ENCODE results near the gene PRRC2A. TPM values are rescaled to one million over a fixed set of nuclear protein-coding genes. Genes with fewer than 3 reads are reported as not detected.
"Not testable (repeated sequence)": the region's sequence is repeated elsewhere in the genome, so short reads cannot be mapped to it uniquely, and the experiment has no call there.

PRRC2A gene
- total and polyA plus RNA-seq, 12 donors: 83.9 to 179 (median 98.9) TPM

DNA sequence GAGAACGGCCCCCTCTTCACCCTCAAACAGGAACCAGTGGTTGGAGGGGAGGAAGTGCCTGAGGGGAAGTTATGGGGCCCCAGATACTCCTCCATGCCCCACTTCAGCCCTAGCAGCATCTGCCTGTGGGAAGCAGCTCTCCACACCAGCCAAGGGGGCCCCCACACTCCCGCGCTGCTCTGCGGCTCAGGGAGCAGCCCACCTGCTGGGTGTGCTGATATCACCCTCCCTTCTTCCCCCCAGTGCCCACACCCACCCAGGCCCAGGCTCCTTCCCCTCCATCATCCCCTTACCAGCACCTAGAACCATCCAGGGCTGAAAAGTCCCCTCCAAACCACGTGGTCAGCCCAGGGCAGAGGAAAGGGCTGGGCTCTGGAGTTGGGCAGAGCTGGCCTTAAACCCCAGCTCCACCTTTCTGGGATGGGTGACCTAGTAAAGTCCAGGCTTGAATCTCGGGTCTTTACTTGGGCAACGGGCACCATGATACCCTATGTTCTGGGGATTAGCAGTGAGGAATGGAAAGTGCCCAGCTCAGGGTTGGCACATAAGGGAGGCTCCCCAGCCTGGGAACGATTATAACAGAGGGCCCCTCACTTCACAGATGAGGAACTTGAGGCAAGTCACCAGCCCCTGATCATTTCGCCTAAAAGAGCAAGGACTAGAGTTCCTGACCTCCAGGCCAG, 33.8 kb upstream of the PRRC2A start:
- peak; percentile 47 to 74 (median 56) for ATAC-seq
- no peak for DNase-seq

DNA sequence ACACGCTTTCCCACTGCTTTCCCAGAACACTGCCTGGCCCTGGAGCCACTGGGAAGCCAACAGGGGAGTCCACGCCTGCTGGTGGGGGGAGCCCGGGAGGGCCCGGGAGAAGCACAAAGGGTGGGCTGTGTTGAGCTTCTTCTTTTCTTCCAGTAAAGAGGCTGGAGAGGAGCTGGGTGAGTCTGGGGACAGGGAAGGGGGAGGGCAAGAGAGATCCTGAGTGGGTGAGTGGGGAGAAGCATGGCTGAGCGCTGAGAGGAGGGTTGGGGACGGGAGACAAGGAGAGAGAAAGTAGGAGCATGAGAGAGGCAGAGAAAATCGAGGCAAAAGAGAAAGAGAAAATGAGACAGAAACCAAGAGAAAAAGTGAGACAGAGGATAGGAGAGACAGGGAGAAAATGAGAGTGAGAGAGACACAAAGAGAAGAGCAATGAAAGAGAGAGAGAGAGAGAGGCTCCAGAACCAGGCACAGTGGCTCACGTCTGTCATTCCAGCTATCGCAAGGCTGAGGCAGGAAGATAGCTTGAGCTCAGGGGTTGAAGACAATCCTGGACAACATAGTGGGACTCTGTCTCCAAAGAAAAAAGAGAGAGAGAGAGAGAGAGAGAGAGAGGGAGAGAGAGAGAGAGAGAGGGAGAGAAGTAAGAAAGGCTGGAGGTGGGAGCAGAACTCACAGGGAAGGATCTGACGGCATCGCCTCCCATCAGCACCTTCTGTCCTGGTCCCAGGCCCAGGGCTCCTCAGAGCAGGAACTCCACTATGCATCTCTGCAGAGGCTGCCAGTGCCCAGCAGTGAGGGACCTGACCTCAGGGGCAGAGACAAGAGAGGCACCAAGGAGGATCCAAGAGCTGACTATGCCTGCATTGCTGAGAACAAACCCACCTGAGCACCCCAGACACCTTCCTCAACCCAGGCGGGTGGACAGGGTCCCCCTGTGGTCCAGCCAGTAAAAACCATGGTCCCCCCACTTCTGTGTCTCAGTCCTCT, 32.4 kb upstream of the PRRC2A start:
- ATAC-seq: no peak
- peaks cover 0 to 57% (median 3%) of the 10 kb centered on the region in 9 donors for H3K4me1 ChIP-seq
- no peak for DNase-seq
- peaks cover 0 to 8% (median 0%) of the 10 kb centered on the region in 9 donors for H3K36me3 ChIP-seq
- WGBS, 2 donors: 70 to 73% methylated on average over 12 of the region's 12 CpGs
- peak overlapping the region in 4 of 10 donors; percentile 0 to 51 (median 6) for H3K4me3 ChIP-seq
- intact Hi-C loops (cut with DNase I): no loop called here
- peaks cover 0 to 9% (median 0%) of the 10 kb centered on the region in 7 donors for H3K27me3 ChIP-seq
- TF ChIP-seq, protein P1, sequence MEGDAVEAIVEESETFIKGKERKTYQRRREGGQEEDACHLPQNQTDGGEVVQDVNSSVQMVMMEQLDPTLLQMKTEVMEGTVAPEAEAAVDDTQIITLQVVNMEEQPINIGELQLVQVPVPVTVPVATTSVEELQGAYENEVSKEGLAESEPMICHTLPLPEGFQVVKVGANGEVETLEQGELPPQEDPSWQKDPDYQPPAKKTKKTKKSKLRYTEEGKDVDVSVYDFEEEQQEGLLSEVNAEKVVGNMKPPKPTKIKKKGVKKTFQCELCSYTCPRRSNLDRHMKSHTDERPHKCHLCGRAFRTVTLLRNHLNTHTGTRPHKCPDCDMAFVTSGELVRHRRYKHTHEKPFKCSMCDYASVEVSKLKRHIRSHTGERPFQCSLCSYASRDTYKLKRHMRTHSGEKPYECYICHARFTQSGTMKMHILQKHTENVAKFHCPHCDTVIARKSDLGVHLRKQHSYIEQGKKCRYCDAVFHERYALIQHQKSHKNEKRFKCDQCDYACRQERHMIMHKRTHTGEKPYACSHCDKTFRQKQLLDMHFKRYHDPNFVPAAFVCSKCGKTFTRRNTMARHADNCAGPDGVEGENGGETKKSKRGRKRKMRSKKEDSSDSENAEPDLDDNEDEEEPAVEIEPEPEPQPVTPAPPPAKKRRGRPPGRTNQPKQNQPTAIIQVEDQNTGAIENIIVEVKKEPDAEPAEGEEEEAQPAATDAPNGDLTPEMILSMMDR (IDR thresholded peaks at IDR 0.05): no peak
- H3K27ac ChIP-seq: peak overlapping the region in 3 of 10 donors; percentile 44 to 94 (median 67)
- H3K9me3 ChIP-seq: no peaks in the 10 kb centered on the region

More for the DNA sequence above, 33.8 kb upstream of the PRRC2A start:
- 63% methylated on average over 9 of the region's 9 CpGs for WGBS, 2 donors
- Histone ChIP-seq H3K9me3 (no peaks in the 10 kb centered on the region), H3K4me3 (peak overlapping the region in 3 of 10 donors; percentile 11 to 51 (median 20)), H3K27ac (peak overlapping the region in 5 of 10 donors; percentile 22 to 94 (median 44)), H3K27me3 (peaks cover 0 to 9% (median 0%) of the 10 kb centered on the region in 7 donors), H3K4me1 (peaks cover 0 to 70% (median 11%) of the 10 kb centered on the region in 9 donors), H3K36me3 (peaks cover 0 to 8% (median 0%) of the 10 kb centered on the region in 9 donors)
- TF ChIP-seq, protein P1 (IDR thresholded peaks at IDR 0.05): no peak
- intact Hi-C loops (cut with DNase I): no loop called here

DNA sequence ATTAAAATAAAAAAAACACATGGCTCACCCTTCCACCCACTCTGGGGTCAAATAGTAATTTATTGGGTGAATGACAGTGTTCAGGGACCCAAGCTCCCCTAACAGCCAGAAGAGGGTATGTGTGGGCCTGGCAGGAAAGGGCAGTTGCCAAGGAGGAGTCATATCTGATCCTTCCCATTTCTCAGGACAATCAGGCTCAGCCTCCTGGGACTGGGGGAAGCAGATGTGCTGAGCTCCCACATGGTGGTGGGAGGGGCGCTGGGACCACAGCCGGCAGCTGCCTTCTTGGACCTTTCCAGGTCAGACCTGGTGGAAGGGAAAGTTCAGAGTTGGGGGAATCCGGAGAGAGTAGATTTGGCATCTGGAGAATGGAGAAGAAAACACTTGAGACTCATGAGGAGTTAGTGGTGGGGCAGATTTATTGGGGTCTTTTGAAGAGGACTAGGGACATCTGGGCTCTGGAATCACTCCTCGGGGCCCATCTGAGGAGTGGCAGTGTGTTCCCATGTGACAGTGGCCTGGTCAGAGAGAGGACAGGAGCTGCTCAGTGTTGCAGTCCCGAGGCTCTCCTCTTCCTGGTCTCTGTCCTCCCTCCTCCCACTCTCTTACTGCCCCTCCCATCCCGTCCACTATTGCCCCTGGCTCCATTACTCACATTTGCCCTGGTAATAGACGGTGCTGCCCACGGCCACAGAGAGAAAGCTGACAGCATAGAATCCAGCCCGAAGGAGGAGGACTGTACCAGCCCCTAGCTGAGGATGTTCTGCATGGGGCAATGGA, 31.5 kb upstream of the PRRC2A start:
- H3K27me3 ChIP-seq: peaks cover 0 to 9% (median 0%) of the 10 kb centered on the region in 7 donors
- peaks cover 0 to 8% (median 0%) of the 10 kb centered on the region in 9 donors for H3K36me3 ChIP-seq
- WGBS, 2 donors: 40 to 52% methylated on average over 9 of the region's 9 CpGs
- no peaks in the 10 kb centered on the region for H3K9me3 ChIP-seq
- no peak for DNase-seq
- TF ChIP-seq, protein P1 (IDR thresholded peaks at IDR 0.05): no peak
- peak in 1 of 8 donors; percentile 12 for ATAC-seq
- intact Hi-C loops (cut with DNase I): no loop called here
- H3K4me3 ChIP-seq: no peak overlapping the region
- peaks cover 0 to 55% (median 3%) of the 10 kb centered on the region in 9 donors for H3K4me1 ChIP-seq
- H3K27ac ChIP-seq: peak overlapping the region in 1 of 10 donors; percentile 94

DNA sequence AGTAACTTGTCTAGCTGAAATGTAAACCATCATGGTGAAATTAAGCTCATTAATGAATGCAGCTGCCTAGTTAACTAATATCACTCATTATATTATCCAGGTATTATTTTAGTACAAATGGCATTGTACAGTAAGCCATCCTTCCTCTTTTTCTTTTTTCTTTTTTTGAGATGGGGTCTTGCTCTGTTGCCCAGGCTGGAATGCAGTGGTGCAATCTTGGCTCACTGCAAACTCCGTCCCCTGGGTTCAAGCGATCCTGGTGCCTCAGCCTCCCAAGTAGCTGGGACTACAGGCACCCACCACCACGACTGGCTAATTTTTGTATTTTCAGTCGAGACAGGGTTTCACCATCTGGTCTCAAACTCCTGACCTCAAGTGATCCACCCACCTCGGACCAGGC, 29.8 kb upstream of the PRRC2A start:
- H3K27me3 ChIP-seq; ATAC-seq; H3K27ac ChIP-seq; H3K9me3 ChIP-seq; H3K4me3 ChIP-seq; DNase-seq; H3K36me3 ChIP-seq; intact Hi-C loops (cut with DNase I): not testable (repeated sequence)
- WGBS, 2 donors: 82 to 92% methylated on average over 5 of the region's 5 CpGs
- H3K4me1 ChIP-seq: peaks cover 0 to 39% (median 3%) of the 10 kb centered on the region in 9 donors
